Forelimb muscle (tissue), 1 donor: ENCODE measurements around the gene SLC35B3. TPM values are rescaled to one million over a fixed set of nuclear protein-coding genes. Genes with fewer than 3 reads are reported as not detected.
"Not testable (repeated sequence)": the region's sequence is repeated elsewhere in the genome, so short reads cannot be mapped to it uniquely, and the experiment has no call there.

ENCODE experiments used
- DNase-seq: peaks from one replicate; pipeline ENCODE4 v3.0.0-alpha.2; 2013; ENCODE audit warnings: low read depth
- polyA plus RNA-seq: library from polyadenylated mRNA; unstranded; fragments of 120-200 nt; gene quantifications from one replicate; pipeline ENCODE4 v1.2.1, GENCODE V29; 2013; ENCODE audit not compliant: insufficient read length

Gene SLC35B3
- polyA plus RNA-seq, result 15.7 TPM

DNA sequence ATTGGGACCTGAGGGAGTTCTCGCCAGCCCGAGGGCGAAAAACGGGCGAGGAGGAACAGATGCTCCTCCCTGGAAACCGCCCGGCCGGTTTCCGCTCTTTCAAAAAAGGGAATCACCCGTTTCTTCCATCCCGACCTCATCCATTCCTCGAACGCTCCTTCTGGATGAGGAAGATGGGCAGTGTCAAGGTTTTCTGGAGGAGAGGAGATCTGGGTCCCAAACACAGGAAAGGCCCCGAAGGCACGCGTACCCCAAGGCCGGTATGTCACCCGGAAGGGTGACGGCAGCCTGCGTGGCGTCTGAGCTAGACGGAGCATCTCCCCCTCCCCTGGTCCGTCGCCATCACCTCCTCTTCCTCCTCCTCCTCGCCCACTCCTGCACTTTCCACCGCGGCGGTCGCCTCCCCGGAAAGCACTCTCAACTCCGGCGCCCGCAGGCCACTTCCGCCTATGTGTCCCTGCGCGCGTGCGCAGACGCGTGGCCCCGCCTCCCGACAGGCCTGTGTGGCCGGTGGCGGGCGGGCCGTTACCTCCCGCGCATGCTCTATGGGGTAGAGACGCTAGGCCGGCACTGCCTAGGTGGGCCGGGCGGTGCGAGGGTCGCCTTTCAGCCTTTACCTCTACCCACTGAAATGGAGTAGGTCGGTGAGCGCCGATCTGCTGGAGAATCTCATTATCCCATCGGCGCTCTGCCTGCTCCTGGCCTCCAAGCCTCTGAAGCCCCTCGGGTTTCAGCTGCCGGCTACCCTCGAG lies at the start of gene SLC35B3:
Gene SLC35B3, minus strand, starts transcription at position 453 of the 752 bp plus-strand sequence.
- DNase-seq, result peak; percentile 75

DNA sequence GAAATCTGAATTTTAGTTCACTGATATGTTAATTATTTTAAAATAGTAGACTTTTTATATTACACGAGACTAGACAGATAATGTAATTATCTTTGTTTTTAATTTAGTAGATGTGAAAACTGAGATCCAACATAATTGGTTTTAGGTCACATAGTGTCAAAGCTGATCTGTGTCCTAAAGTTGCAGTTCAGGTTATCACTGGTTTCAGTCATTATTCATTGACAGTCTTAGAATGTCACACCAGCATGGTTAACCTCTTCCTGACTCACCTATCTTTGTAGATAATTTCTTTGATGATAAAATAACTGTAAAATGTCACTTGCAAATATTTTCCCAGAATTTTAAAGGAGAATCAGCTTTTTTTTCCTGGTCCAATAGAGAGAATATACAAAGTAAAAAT lies 48.3 kb upstream of the SLC35B3 start:
- no peak for DNase-seq

DNA sequence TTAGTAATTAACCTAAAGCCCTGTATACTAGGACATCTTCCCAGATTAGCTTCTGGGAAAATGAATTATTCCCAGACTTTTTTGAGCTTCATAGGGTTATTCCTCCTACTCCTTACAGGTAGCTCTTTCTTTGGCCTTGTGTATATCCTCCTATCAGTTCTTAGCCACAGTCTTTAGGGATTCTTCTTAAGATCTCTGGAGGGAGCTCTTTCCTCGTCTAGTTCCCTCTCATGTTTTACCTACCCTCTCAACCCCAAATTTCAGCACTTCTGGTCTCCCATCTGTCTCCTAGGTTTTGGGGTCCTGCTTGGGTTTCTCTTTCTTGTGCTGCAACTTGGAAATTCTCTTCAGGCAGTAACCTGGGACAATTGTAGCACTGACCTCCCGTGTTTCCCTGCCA lies 46.4 kb upstream of the SLC35B3 start:
- DNase-seq, result no peak

DNA sequence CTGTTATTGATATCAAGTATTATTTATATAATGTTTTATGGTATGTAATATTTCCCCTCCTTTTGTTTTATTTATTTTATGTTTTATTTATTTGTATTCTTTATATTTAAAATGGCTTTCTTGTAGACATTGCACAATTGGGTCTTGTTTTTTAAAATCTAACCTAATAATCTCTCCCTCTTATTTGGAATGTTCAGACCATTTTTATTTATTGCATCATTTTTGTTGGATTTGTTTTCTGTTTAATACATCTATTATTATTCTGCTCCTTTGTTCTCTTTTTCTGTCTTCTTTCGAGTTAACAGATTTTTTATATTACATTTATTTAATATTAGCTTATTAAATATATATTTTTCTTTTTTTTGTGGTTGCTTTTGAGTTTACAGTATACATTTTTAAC lies 43.1 kb upstream of the SLC35B3 start:
- no peak for DNase-seq

DNA sequence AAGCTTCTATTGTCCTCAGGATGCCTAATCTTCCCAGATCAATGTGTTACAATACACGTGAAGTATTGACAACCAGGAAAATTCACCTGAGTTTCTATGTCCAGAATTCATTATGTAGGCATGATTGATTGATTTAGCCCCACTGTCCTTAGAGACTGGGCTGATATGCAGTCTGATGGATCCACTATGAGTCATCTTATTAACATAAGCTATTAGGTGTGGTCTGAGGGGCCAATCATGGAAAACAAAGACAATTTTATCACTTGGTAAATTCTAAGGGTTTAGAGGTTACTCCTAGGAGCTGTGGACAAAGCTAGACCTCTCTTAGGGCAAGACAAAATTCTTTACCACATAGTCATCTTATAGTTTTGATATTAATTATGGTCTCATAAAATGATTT lies 41.3 kb upstream of the SLC35B3 start:
- DNase-seq, result no peak

GRCh38 chr6:8468552-8469356 lies 33.4 kb upstream of the SLC35B3 start:
- DNase-seq, result no peak

DNA sequence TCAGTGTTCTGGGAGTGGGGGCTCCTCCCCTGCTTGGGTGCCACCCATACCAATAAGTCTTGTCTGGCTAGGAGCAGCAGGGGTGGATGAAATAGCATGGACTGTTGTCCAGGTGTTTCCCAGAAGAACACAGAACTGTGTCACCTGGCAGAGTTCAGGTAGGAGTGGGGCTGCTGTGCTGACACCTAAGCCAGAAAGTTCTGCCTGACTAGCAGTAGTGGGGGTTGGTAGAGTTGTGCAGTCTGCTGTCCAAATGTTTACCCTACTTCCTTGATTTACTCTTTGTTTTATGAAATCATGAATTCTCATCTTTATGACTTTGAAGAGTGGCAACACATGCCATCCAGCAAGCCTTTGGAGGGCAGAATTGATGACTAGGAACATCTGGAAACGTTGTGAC lies 27.3 kb upstream of the SLC35B3 start:
- no peak for DNase-seq

GRCh38 chr6:8462169-8462568 lies 26.8 kb upstream of the SLC35B3 start:
- DNase-seq, result no peak

DNA sequence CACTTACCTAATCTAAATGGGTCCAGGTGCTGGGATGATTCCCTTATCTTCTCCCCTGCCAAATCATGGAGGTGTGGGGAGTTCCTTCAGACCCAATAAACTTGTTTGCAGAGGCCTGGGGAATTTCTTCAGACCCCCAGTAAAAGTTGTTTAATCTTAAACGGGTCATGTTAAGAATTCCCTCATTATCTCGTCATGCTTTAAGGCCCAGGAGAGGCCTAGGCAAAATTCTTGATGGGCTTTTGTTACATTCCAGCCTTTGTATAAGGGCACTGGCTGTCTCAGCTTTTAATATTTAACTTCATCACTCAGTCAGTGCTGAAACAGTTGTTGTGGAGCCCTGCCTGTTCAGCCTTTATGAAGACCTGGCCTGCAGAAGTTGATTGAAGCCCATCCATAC lies 11.0 kb upstream of the SLC35B3 start:
- no peak for DNase-seq

DNA sequence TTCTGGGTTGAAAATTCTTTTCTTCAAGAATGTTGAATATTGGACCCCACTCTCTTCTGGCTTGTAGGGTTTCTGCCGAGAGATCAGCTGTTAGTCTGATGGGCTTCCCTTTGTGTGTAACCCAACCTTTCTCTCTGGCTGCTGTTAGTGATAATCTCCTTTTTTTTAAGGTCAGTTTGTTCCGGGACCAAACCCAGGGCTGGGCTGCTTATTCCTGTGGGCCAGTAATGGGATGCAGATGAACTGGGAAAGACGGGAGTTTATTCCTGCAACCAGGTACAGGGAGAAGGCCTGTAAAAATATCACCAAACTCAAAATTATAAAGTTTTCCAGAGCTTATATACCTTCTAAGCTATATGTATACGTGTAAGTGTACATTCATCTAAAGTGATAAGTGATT lies 10.6 kb upstream of the SLC35B3 start:
- not testable (repeated sequence) for DNase-seq

DNA sequence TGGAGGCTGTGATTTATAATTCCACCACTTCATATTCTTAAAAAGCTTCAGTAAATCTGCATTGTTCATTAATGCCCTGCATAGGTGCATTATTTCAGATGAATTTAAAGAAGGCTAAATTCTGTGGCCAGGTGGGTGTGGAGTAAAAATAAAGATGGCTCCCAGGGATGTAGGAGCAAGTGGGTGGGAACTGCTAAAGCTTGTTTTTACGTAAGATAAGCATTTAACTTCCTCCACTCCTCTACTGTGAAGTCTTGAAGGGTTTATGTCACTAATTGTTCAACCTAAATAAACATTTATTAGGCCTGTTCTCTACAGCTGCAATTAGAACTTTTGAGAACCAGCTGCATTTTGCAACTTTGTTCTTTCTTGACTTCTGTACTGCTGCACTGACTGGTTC lies 6.8 kb upstream of the SLC35B3 start:
- DNase-seq, result no peak

DNA sequence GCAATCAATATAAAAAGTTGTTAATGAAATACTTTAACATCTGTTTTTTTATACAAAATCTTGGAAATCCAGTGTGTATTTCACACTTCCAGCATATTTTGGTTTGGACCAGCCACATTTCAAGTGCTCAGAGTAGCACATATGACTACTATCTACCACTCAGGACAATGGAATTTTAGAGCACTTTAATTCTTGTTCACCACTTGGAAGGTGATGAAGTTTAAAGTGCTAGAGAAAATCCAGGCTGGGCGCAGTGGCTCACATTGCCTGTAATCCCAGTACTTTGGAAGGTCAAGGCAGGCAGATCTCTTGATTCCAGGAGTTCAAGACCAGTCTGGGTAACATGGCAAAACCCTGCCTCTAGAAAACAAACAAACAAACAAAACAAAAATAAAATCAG lies 6.1 kb upstream of the SLC35B3 start:
- no peak for DNase-seq

DNA sequence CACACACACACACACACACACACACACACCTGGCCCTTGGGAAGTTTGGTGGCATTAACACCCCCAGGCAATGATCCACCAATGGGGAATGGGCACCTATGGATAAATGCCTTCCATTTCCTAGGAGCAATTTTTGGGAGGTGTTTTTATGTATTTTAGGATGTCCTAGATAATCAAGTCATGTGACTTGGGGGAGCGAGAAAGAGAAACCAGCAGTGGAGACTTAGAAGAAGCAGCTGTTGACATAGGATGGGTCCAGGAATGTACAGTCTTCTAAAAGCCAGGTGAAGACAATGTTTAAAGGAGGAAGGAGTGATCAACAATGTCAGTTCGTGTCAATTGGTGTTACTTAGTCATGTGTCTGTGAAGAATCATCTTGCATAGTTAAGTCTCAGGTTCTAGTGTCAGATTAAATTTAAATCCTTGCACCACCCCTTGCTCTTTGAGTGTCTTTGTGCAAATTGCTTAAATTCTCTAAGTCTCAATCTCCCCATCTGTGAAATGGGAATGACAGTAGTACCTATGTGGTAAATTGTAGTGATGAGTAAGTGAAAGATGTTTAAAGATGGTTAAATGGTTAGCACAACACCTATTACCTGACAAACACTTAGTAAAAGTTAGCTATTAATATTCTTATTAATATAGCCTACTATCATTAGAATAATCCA lies 4.4 kb upstream of the SLC35B3 start:
- no peak for DNase-seq

GRCh38 chr6:8437813-8438212 lies 2.5 kb upstream of the SLC35B3 start:
- DNase-seq, result no peak

- DNase-seq, result no peak
Measured at GRCh38 chr6:8436966-8437365, 1.6 kb upstream of the SLC35B3 start.

DNA sequence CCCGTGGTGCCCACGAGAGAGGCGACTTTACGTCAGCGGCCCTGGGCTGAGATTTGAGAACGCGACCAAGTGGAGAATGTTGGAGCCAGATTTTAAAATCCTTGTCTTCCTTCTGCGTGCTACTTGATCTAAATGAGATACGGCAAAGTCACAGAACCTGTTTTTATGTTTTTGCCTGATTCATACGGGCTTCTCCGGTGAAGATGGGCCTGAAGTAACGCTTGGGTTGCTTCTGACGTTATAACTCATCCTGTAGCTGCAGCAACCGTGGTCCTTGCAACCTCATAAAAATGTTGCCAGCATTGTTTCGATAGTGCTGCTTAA lies 462 bp upstream of the SLC35B3 start:
- DNase-seq, result no peak

- no peak for DNase-seq
Measured at GRCh38 chr6:8434727-8435092, 635 bp downstream of the SLC35B3 start.

DNA sequence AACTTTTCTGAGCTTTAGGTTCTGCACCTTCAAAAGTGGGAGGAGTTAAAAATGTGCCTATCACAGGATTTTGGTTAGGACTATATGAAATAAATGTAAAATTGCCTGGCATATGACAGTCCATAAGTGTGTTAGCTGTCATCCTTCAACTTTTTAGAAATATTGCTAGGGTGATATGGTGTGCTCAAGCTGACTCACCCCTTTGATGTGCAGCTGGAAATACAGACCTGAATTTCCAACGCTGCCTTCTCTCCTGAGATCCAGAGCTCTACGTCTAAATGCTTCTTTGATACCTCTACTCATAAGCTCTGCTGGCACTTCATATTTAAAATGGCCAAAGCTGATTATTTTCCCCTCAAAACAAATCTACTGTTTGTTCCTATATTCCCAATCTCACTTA lies 2.7 kb downstream of the SLC35B3 start:
- no peak for DNase-seq

DNA sequence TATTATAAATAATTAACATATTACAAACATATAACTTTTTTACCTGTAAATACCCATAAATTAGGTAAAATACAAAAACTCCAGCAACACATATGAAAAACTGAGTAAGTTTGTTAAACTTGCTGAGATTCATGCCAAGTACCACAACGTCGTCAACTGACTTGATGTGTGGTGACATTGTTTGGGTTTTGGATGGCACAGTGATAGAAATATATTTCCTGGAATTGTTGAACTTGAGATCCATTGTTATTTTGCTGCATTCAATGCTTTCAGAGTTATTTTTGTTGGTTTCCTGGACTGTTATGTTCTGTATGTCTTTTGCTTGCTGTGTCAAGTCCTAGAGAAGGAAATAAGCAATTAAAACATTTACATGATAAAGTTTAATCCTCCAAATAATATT lies 5.5 kb downstream of the SLC35B3 start:
- no peak for DNase-seq

GRCh38 chr6:8426544-8426943 lies 8.8 kb downstream of the SLC35B3 start:
- not testable (repeated sequence) for DNase-seq

DNA sequence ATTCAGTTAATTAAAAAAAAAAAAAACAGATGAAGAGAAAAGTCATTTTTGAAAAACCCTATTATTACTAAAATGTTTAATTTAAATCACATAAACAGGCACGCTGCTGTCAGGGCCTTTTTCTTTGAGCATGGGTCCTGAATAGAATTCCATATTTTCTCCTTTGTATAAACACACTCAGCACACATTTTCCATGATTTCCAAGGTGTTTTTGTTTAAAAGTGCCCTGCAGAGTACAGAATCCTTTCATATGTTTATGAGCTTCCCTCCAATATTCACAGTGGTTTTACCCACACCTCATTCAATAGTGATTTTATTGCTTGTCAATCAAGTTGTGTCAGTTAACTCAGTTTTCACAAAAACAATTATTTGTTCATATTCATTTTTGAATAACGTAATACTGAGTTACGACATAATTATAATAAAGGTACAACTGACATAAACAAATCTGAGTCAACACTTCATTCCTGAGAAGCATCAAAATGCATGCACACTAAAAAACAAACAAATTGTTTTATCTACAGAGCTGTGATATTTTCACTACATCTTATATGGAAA lies 15.2 kb downstream of the SLC35B3 start:
- no peak for DNase-seq

GRCh38 chr6:8415913-8416312 lies 19.4 kb downstream of the SLC35B3 start:
- no peak for DNase-seq

- no peak for DNase-seq
Measured at GRCh38 chr6:8415280-8415679, 20.1 kb downstream of the SLC35B3 start.
